Trophoblast cell (in vitro differentiated cells and primary cell): ENCODE data around the gene GKN2.
"Not testable (repeated sequence)": the region's sequence is repeated elsewhere in the genome, so short reads cannot be mapped to it uniquely, and the experiment has no call there.

Source experiments
- DNase-seq, 2 donors: peaks; one replicate each; pipeline ENCODE4 v3.0.0-alpha.2; 2016
- H2AFZ ChIP-seq: 2 replicates; pipeline ENCODE4 v1.6.1; 2013; ENCODE audit warnings: low read length, moderate library complexity, mild to moderate bottlenecking; ENCODE audit not compliant: insufficient read depth, poor library complexity
- H2AK5ac ChIP-seq: 2 replicates; pipeline ENCODE4 v1.6.1; 2013; ENCODE audit warnings: mild to moderate bottlenecking, low read length
- H2BK120ac ChIP-seq: 2 replicates; pipeline ENCODE4 v1.6.1; 2013; ENCODE audit warnings: low read length, mild to moderate bottlenecking, moderate library complexity; ENCODE audit not compliant: insufficient read depth, poor library complexity
- H2BK12ac ChIP-seq: 2 replicates; pipeline ENCODE4 v1.6.1; 2013; ENCODE audit warnings: mild to moderate bottlenecking, low read length, moderate library complexity
- H2BK5ac ChIP-seq: 2 replicates; pipeline ENCODE4 v1.6.1; 2013; ENCODE audit warnings: low read length, low read depth, moderate library complexity, mild to moderate bottlenecking; ENCODE audit not compliant: poor library complexity
- H3K14ac ChIP-seq: 2 replicates; pipeline ENCODE4 v1.6.1; 2013; ENCODE audit warnings: mild to moderate bottlenecking, low read length
- H3K18ac ChIP-seq: 2 replicates; pipeline ENCODE4 v1.6.1; 2013; ENCODE audit warnings: mild to moderate bottlenecking, low read length
- H3K23ac ChIP-seq: 2 replicates; pipeline ENCODE4 v1.6.1; 2013; ENCODE audit warnings: low read length
- H3K27ac ChIP-seq: 2 replicates; pipeline ENCODE4 v1.5.1; 2013; ENCODE audit warnings: low read depth, mild to moderate bottlenecking, inconsistent platforms, low read length, moderate library complexity
- H3K27me3 ChIP-seq: 2 replicates; pipeline ENCODE4 v1.6.1; 2013; ENCODE audit warnings: inconsistent platforms, mild to moderate bottlenecking, low read length, moderate library complexity; ENCODE audit not compliant: insufficient read depth
- H3K36me3 ChIP-seq, 2 experiments: 1 replicate in 1 of 2; 2 replicates in 1 of 2; pipeline ENCODE4 v1.6.1; 2013; ENCODE audit warnings: low read length in 2 of 2, mild to moderate bottlenecking in 2 of 2, moderate library complexity in 1 of 2; ENCODE audit not compliant: insufficient read depth in 2 of 2, control insufficient read depth in 1 of 2
- H3K4ac ChIP-seq: 2 replicates; pipeline ENCODE4 v1.6.1; 2013; ENCODE audit warnings: low read depth, mild to moderate bottlenecking, low read length, moderate library complexity
- H3K4me1 ChIP-seq, 2 experiments: 1 replicate in 1 of 2; 2 replicates in 1 of 2; pipeline ENCODE4 v1.6.1; 2013; ENCODE audit warnings: low read length in 2 of 2, mild to moderate bottlenecking in 2 of 2, moderate library complexity in 1 of 2; ENCODE audit not compliant: insufficient read depth in 2 of 2, control insufficient read depth in 1 of 2
- H3K4me2 ChIP-seq: 2 replicates; pipeline ENCODE4 v1.6.1; 2013; ENCODE audit warnings: inconsistent platforms, mild to moderate bottlenecking, low read length, moderate library complexity
- H3K4me3 ChIP-seq: 2 replicates; pipeline ENCODE4 v1.5.1; 2013; ENCODE audit warnings: mild to moderate bottlenecking, low read depth, low read length, inconsistent platforms
- H3K79me1 ChIP-seq: one replicate; pipeline ENCODE4 v1.6.1; 2013; ENCODE audit warnings: low read length
- H3K79me2 ChIP-seq: 2 replicates; pipeline ENCODE4 v1.6.1; 2013; ENCODE audit warnings: low read length, mild to moderate bottlenecking; ENCODE audit not compliant: control insufficient read depth, insufficient read depth, poor library complexity
- H3K9ac ChIP-seq: 2 replicates; pipeline ENCODE4 v1.6.1; 2013; ENCODE audit warnings: mild to moderate bottlenecking, low read length
- H3K9me3 ChIP-seq: 2 replicates; pipeline ENCODE4 v1.6.1; 2013; ENCODE audit warnings: low read depth, mild to moderate bottlenecking, control low read depth, inconsistent platforms, low read length; ENCODE audit not compliant: insufficient read depth
- H4K12ac ChIP-seq: 2 replicates; pipeline ENCODE4 v1.6.1; 2013; ENCODE audit warnings: low read depth, mild to moderate bottlenecking, low read length, moderate library complexity
- H4K8ac ChIP-seq: 2 replicates; pipeline ENCODE4 v1.6.1; 2013; ENCODE audit warnings: low read depth, mild to moderate bottlenecking, low read length, moderate library complexity
- H4K91ac ChIP-seq: one replicate; pipeline ENCODE4 v1.6.1; 2013; ENCODE audit warnings: low read depth, mild to moderate bottlenecking, low read length, moderate library complexity
- WGBS: extraction: QIAGEN DNeasy Blood & Tissue Kit; methylation state at CpG from one replicate; pipeline ENCODE4 v1.1.7; 2013; ENCODE audit warnings: missing lambda C conversion rate; ENCODE audit not compliant: insufficient read length, insufficient coverage; ENCODE audit errors: extremely low coverage; 5-methylcytosine and 5-hydroxymethylcytosine counted together

GKN2 gene

GRCh38 chr2:68900496-68901198, 52.0 kb downstream of the GKN2 start:
- Histone ChIP-seq H3K27me3 (no peaks in the 10 kb centered on the region), H3K9ac (no peak overlapping the region), H3K18ac (no peak overlapping the region), H3K14ac (no peak overlapping the region), H2BK120ac (no peak overlapping the region), H3K23ac (no peak overlapping the region), H3K27ac (no peak overlapping the region), H2BK12ac (no peak overlapping the region), H3K36me3 (no peaks in the 10 kb centered on the region), H3K4me3 (no peak overlapping the region), H4K91ac (no peak overlapping the region), H3K4me2 (no peak overlapping the region), H3K9me3 (no peaks in the 10 kb centered on the region), H4K8ac (no peak overlapping the region), H3K79me2 (no peaks in the 10 kb centered on the region), H3K4ac (no peak overlapping the region), H3K79me1 (no peaks in the 10 kb centered on the region), H2AK5ac (no peak overlapping the region), H3K4me1 (no peaks in the 10 kb centered on the region), H4K12ac (no peak overlapping the region), H2BK5ac (no peak overlapping the region), H2AFZ (no peak overlapping the region)
- DNase-seq = no peak
- no CpG with 5 or more reads among the region's 5 CpGs for WGBS

GRCh38 chr2:68895981-68896380, 56.7 kb downstream of the GKN2 start:
- not testable (repeated sequence) for H3K23ac ChIP-seq, H3K4me2 ChIP-seq, DNase-seq, H3K79me2 ChIP-seq, H4K12ac ChIP-seq, H3K36me3 ChIP-seq, H3K27ac ChIP-seq, H3K27me3 ChIP-seq, H4K91ac ChIP-seq, H3K4me1 ChIP-seq, H3K14ac ChIP-seq, H2BK120ac ChIP-seq, H3K79me1 ChIP-seq, H3K9ac ChIP-seq, H3K4ac ChIP-seq, H2BK5ac ChIP-seq, H3K18ac ChIP-seq, H2BK12ac ChIP-seq, H2AFZ ChIP-seq, H4K8ac ChIP-seq, H2AK5ac ChIP-seq, H3K9me3 ChIP-seq, H3K4me3 ChIP-seq
- no CpG with 5 or more reads among the region's 6 CpGs for WGBS
